Muscle of leg (tissue), 11 donors: ENCODE data around the gene HSPA12A. TPM values are rescaled to one million over a fixed set of nuclear protein-coding genes. Genes with fewer than 3 reads are reported as not detected.

Source experiments
- DNase-seq: peaks from one replicate; pipeline ENCODE4 v3.0.0; 2013
- H3K27ac ChIP-seq: one replicate; pipeline ENCODE4 v1.5.1; 2013; ENCODE audit warnings: mild to moderate bottlenecking, low read length, control low read depth
- H3K27me3 ChIP-seq: one replicate; pipeline ENCODE4 v1.6.1; 2013; ENCODE audit warnings: low read length; ENCODE audit not compliant: control insufficient read depth, insufficient read depth
- H3K36me3 ChIP-seq: one replicate; pipeline ENCODE4 v1.6.1; 2013; ENCODE audit warnings: low read length; ENCODE audit not compliant: control insufficient read depth, insufficient read depth
- H3K4me1 ChIP-seq: one replicate; pipeline ENCODE4 v1.6.1; 2013; ENCODE audit warnings: low read length; ENCODE audit not compliant: control insufficient read depth, insufficient read depth
- H3K4me3 ChIP-seq: one replicate; pipeline ENCODE4 v1.5.1; 2013; ENCODE audit warnings: low read length, control low read depth
- H3K9me3 ChIP-seq: replicated peaks from 2 replicates; pipeline ENCODE4 v1.6.1; 2013; ENCODE audit warnings: low read depth, low read length; ENCODE audit not compliant: control insufficient read depth
- WGBS: methylation state at CpG from one replicate; pipeline ENCODE4 v1.1.5; 2013; ENCODE audit warnings: missing lambda C conversion rate; ENCODE audit not compliant: insufficient coverage; 5-methylcytosine and 5-hydroxymethylcytosine counted together
- polyA plus RNA-seq, 8 donors: library from polyadenylated mRNA; unstranded; fragments of 120-200 nt; gene quantifications; one replicate each; pipeline versions ENCODE4 v1.2.1 to v1.2.3, GENCODE V29; 2013; ENCODE audit warnings: inconsistent platforms in 1 of 8, low replicate concordance in 1 of 8; ENCODE audit not compliant: insufficient read length in 8 of 8, insufficient read depth in 1 of 8
- total RNA-seq: library from RNA; stranded (reverse); fragments of 120-200 nt; gene quantifications from one replicate; pipeline ENCODE4 v1.2.4, GENCODE V29; 2013

The HSPA12A gene
- total and polyA plus RNA-seq, 9 donors = 5.5 to 10.8 (median 7.4) TPM

DNA sequence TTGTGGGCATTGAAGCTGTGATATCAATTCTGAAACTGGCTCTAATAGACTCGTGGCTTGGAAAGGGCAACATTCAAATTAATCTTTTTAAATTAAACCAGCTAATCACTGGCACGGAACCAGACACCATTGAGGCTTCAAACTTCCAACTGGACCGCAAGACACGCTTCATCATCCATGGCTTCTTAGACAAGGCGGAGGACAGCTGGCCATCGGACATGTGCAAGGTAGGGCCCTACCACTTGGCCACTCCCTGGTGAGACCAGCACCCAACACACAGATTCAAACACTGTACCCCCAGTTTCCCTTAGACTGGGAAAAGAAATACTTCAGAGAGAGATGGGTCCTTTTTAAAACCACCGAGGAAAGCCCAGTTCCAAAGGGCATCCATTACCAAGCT lies 116.5 kb downstream of the HSPA12A start:
- Histone ChIP-seq H3K9me3 (no peaks in the 10 kb centered on the region), H3K36me3 (no peaks in the 10 kb centered on the region), H3K27me3 (peaks cover 23% of the 10 kb centered on the region), H3K4me3 (no peak overlapping the region), H3K4me1 (peaks cover 4% of the 10 kb centered on the region), H3K27ac (no peak overlapping the region)
- DNase-seq = no peak
- WGBS = 74% methylated on average over 6 of the region's 7 CpGs

DNA sequence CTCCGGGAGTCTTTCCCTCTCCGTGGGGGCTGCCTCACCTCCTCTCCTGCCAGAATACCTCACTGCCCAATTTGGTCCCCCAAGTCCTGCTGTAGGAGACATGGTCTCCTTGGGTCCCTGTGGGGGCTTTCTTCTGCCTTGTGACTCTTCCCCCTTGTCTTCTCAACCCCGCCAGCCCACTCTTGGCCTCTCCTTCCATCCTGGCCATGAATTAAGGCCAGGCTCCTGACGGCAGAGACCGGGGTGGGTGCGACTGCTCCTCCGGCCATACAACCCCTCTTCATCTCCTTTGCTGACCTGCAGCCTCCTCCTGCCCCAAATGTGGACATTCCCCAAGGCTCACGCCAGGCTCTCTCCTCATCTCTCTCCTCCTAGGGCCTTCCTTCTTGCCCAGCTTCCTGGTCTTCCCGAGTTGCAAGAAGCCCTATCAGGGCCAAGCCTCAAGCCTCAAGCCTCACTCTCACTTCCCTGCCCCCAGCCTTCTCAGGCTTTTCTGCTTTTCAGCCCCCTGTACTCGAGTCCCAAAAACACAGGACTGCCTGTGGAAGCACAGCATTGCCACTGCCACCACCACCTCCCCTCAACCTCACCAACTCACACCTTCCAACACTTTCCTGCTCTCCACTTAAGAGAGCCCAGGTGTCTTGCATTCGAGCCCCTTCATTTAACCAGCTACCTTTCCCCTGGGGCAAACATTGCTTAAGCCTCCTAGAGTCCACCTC lies 120.3 kb downstream of the HSPA12A start:
- H3K9me3 ChIP-seq = no peaks in the 10 kb centered on the region
- H3K27ac ChIP-seq = no peak overlapping the region
- no peak overlapping the region for H3K4me3 ChIP-seq
- 77% methylated on average over 11 of the region's 11 CpGs for WGBS
- no peak for DNase-seq
- no peaks in the 10 kb centered on the region for H3K36me3 ChIP-seq
- H3K27me3 ChIP-seq = peaks cover 10% of the 10 kb centered on the region
- H3K4me1 ChIP-seq = no peaks in the 10 kb centered on the region

DNA sequence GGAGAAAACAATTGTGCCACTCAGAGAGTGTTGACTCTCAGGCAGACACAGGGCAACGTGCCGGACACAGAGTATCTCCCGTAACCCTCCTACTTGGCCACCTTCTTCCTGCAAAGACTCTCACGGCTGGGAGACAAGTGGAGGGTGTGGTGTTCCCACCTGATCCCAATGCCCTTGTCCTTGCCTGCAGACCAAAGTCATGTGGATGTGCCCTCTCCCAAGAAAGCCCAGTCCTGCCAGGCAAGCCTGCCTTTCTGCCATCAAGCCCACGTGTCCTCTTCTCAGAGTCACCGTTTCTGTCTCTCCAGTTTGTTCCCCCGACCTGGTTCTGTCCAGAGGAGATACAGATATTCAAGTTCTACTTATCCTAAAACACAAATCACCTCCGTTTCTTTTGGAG lies 120.9 kb downstream of the HSPA12A start:
- Histone ChIP-seq H3K27ac (no peak overlapping the region), H3K9me3 (no peaks in the 10 kb centered on the region), H3K4me1 (no peaks in the 10 kb centered on the region), H3K4me3 (no peak overlapping the region), H3K27me3 (peaks cover 6% of the 10 kb centered on the region), H3K36me3 (no peaks in the 10 kb centered on the region)
- DNase-seq = no peak
- 76% methylated on average over 4 of the region's 8 CpGs for WGBS

Other genes with a start within 250 kb of the HSPA12A start
- 0.18 TPM for gene PNLIP, start 196.6 kb downstream of the HSPA12A start, total RNA-seq
- under 1 TPM in 4 of 8 donors, not detected in 4; 0.12 to 0.20 (median 0.15) TPM for gene PNLIP, start 196.6 kb downstream of the HSPA12A start, polyA plus RNA-seq
- gene PNLIPRP1, start 151.6 kb downstream of the HSPA12A start, total RNA-seq = not detected
- under 1 TPM in 2 of 8 donors, not detected in 6; 0.15 to 0.18 TPM for gene PNLIPRP1, start 151.6 kb downstream of the HSPA12A start, polyA plus RNA-seq
- gene PNLIPRP2, start 121.6 kb downstream of the HSPA12A start, total RNA-seq = 0.49 TPM
- gene PNLIPRP2, start 121.6 kb downstream of the HSPA12A start, polyA plus RNA-seq = under 1 TPM in 5 of 8 donors, not detected in 3; 0.20 to 0.51 (median 0.43) TPM
- gene ENO4, start 106.9 kb upstream of the HSPA12A start, total RNA-seq = 0.44 TPM
- gene ENO4, start 106.9 kb upstream of the HSPA12A start, polyA plus RNA-seq = under 1 TPM; 0.18 to 0.79 (median 0.52) TPM